ENCODE results near the gene ARHGAP18. TPM values are rescaled to one million over a fixed set of nuclear protein-coding genes. Genes with fewer than 3 reads are reported as not detected.

The ARHGAP18 gene
- total RNA-seq = 14.0 and 16.3 TPM in 2 replicates

GRCh38 chr6:129709769-129710449, at the start of gene ARHGAP18:
TSS of gene ARHGAP18 (minus strand) at chr6:129710177. CDS start at chr6:129710136, 41 bp downstream.

Other genes with a start within 250 kb of the ARHGAP18 start
- not detected in 2 replicates for gene TMEM244, start 151.1 kb upstream of the ARHGAP18 start, total RNA-seq

Measured in hair follicular keratinocyte (primary cell).